HG03060 (cell line): ENCODE results near the gene AZU1.

Source experiments
- ATAC-seq: cut with Tn5 transposase; IDR thresholded peaks from one replicate; pipeline ENCODE4 v1.9.1; 2021; ENCODE audit warnings: low read depth, moderate number of reproducible peaks; ENCODE audit not compliant: unreplicated experiment

AZU1 gene

DNA sequence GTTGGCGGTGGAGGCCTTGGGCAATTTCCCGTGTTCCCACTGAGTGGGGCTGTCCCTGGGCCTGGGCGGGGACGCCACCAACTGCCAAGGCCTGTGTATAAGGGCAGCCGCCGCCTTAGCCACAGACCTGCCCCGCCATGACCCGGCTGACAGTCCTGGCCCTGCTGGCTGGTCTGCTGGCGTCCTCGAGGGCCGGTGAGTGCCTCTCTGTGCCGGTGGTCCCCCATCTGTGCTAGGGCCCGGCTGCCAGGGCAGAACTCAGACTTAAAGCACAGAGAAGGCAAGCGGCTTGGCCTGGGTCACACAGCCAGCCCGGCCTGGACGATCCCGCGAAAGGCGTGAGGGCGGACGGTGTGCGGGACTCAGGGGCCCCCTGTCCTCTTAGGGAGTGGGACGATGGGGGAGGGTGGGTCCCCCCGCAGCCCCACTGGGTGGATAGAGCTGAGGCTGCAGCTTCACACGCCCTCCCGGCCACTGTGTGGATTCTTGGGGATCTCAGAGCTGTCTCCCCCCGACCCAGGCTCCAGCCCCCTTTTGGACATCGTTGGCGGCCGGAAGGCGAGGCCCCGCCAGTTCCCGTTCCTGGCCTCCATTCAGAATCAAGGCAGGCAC lies at the start of gene AZU1:
Gene AZU1, plus strand, starts transcription at position 128 of the 612 bp plus-strand sequence. Its CDS starts 10 bp downstream, at position 138.
- no peak for ATAC-seq

DNA sequence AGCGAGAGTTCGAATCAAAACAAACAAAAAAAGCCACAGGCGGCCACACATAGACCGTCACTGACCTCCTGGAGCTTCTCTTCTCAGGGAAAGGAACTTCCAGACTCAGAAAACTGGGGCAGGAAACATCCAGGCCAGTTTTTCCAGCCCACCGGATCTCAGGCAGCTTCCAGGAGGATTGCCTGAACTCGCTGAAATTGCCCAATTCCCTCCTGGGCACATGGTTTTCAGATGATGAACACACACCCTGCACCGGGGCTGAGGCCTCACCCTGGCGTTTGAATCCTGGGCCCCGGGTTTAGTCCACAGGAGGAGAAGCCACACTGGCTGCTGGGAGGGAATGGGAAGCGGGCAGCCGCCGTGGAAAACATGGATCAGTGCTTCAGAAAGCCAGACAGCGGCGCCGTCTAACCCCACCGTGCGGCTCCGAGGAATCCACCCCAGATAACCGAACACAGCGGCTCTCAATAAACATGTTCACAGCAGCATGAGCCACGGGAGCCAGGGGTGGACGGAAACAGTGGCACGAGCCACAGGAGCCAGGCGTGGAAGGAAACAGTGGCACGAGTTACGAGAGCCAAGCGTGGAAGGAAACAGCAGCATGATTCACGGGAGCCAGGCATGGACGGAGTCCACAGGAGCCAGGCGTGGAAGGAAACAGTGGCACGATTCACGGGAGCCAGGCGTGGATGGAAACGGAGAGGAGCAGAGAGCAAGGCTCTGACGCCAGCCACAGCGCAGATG lies 48.6 kb upstream of the AZU1 start:
- ATAC-seq: no peak

- no peak for ATAC-seq
Measured at GRCh38 chr19:780935-781334, 46.7 kb upstream of the AZU1 start.

GRCh38 chr19:781800-782184 lies 45.8 kb upstream of the AZU1 start:
- no peak for ATAC-seq

DNA sequence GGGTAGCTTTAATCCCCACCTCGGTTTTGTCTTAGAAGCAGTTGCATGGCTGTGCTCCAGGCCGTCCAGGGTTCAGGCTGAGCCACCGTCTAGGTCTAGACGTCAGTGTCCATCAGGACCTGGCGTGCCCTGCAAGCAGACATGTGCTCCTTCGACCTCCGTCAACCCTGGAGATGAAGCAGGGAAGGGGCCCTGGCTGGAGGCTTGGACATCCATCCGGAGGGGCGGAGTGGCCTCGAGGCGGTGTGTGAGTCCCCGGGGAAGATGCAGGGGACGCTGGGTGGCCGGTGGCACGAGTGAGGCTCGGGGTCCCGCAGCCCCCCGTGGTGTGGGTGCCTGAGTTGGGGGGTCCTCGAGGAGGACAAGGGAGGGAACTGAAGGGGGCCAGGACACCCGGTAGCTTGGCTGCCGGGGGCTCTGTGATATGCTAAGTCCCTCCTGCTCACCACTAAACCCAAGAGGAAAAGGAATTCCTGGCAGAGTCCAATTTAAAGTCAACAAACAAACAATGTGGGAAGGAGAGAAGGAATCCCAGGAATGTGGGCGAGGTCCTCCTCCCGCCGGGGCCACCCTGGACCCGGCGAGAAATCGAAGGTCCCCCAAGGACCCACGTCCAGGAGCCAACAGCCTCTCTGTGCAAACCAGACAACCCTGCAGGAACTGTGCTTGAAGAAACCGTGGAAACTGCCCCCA lies 45.3 kb upstream of the AZU1 start:
- ATAC-seq: no peak

DNA sequence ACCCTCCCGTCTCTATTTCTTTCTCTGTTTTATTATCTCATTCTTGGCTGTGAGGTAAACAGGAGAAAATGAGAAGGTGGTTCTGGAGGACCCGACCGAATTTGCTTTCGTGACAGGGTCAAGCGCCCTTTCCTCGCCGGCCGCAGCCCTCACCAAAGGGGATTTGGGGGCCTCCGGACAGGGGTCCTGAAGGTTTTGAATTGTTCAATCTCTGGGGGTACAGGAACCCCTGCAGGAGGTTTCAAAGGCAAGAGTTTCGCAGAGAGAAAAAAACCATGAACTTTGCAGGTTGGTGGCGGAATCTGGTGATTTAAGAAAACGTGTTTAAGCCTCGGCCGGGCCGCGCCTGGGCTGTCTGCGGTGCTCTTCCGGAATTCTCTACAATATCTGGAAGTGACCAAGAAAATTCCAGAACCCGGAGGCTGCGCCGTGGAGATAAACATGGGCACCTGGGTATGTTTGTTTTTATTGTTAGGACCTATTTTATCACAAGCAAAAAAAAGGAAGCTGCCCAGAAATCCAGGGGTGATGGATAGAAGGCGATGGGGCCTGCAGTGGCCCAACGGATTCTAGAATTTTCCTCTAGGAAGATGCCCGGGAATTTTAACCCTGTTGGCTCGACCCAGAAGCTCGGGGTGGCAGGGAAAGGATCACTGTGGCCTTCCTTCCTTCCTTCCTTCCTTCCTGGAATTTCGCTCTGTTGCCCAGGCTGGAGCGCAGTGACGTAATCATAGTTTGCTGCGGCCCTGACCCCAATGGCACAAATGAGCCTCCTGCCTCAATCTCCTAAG lies 44.6 kb upstream of the AZU1 start:
- ATAC-seq: no peak

GRCh38 chr19:784541-784940 lies 43.1 kb upstream of the AZU1 start:
- ATAC-seq: no peak

GRCh38 chr19:787536-787935 lies 40.1 kb upstream of the AZU1 start:
- no peak for ATAC-seq

DNA sequence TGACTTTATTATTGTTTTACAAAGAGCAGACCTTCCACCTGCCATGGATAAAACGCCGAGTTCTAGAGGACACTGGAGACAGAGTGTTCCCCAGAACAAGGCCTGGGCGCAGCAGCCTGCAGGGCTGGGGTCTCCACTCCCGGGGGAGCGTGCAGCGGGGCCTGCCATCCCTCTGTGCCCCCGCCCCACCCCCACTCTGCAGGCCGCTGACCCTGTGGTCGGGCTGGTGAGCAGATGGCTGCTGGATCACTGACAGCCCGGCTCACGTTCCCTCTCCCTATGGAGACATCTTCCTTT lies 39.0 kb upstream of the AZU1 start:
- ATAC-seq: no peak

- no peak for ATAC-seq
Measured at GRCh38 chr19:788983-789700, 38.5 kb upstream of the AZU1 start.

GRCh38 chr19:789701-790060 lies 38.0 kb upstream of the AZU1 start:
- no peak for ATAC-seq

- ATAC-seq: no peak
Measured at GRCh38 chr19:791007-791566, 36.5 kb upstream of the AZU1 start.

DNA sequence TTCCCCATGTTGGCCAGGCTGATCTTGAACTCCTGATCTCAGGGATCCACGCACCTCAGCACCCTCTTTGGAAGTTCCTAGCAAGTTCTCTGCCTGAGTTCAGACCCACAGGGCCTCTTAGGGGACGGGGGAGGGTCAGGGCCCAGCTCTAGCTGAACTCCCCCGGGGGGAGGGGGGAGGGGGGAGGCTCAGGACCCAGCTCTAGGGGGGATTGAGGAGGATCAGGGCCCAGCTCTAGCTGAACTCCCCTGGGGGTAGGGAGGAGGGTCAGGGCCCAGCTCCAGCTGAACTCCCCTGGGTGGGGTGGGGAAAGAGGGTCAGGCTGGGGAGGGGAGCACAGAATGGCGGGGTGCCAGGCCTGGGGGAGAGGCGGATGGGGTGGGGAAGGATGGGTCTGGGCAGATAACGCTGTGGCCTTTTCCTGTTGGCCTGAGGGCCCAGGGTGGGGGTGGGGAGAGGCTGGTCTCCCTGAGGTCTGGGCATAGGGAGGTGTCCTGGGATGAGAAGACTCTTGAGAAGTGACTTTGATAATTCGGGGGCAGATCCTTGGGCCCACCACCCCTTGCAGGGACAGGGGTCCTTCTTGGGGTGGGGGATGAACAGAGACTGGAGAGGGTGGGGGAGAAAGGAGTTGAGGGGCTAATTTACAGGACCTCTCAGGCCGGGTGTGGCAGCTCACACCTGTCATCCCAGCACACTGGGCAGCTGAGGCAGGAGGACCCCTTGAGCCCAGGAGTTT lies 35.9 kb upstream of the AZU1 start:
- no peak for ATAC-seq

DNA sequence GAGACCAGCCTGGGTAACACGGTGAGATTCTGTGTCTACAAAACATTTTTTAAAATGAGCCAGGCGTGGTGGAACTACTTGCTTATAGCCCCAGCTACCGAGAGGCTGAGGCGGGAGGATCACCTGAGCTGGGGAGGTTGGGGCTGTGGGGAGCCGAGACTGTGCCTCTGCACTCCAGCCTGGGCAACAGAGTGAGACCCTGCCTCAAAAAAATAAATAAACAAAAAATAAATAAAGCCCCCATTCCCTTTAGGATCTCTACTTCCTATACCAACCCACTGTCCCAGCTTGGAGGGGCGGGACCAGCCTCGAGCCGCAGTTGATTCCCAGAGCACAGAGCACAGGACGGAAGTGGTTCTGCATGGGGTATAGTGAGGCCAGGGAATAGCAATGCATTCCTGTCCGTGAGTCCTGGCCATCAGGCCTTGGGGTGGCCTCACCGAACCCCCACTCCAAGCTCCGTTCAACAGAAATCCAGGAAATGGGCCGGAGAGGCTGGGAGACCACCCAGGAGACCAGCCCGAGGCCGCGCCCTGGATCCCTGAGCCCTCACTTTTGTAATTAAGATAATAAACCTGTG lies 35.2 kb upstream of the AZU1 start:
- ATAC-seq: no peak

- ATAC-seq: no peak
Measured at GRCh38 chr19:793806-794205, 33.8 kb upstream of the AZU1 start.

- no peak for ATAC-seq
Measured at GRCh38 chr19:795073-795611, 32.5 kb upstream of the AZU1 start.

DNA sequence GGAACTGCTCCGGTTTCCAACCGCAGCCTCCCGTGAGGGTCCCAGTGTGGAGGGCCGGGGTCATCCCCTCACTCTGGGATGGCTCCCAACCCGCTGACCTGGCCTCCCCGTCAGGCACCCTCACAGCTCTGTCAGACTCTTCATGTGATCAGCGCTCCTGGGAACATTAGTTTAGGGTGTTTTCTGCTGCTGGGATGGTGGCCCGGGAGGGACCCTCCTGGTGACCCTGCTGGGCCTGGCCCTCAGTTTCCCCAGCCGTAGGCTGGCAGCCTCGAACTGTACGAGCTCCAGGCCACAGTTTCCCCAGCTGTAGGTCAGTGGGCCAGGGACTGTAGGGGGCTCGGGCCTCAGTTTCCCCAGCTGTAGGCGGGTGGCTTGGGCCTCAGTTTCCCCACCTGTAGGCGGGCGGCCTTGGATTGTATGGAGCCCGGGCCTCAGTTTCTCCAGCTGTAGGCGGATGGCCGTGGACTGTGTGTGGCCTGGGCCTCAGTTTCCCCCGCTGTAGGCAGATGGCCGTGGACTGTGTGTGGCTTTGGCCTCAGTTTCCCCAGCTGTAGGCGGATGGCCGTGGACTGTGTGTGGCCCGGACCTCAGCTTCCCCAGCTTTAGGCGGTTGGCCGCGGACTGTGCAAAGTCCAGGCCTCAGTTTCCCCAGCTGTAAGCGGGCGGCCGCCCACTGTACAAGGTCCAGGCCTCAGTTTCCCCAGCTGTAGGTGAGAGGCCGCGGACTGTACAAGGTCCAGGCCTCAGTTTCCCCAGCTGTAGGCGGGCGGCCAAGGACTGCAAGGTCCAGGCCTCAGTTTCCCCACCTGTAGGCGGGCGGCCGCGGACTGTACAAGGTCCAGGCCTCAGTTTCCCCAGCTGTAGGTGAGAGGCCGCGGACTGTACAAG lies 31.7 kb upstream of the AZU1 start:
- no peak for ATAC-seq
